Neuronal stem cell (in vitro differentiated cells): ENCODE results near the gene STX3.
"Not testable (repeated sequence)": the region's sequence is repeated elsewhere in the genome, so short reads cannot be mapped to it uniquely, and the experiment has no call there.

Source experiments
- DNase-seq: peaks from one replicate; pipeline ENCODE4 v3.0.0-alpha.2; 2013; ENCODE audit warnings: low spot score
- H2AFZ ChIP-seq: one replicate; pipeline ENCODE4 v1.6.1; 2013; ENCODE audit warnings: mild to moderate bottlenecking, low read length, inconsistent platforms
- H2AK5ac ChIP-seq: 2 replicates; pipeline ENCODE4 v1.6.1; 2013; ENCODE audit warnings: low read depth, mild to moderate bottlenecking, inconsistent platforms, low read length, moderate library complexity, mixed read lengths
- H2BK120ac ChIP-seq: 2 replicates; pipeline ENCODE4 v1.6.1; 2013; ENCODE audit warnings: low read depth, mild to moderate bottlenecking, inconsistent platforms, low read length, moderate library complexity, mixed read lengths
- H2BK12ac ChIP-seq: one replicate; pipeline ENCODE4 v1.6.1; 2013; ENCODE audit warnings: low read length, inconsistent platforms
- H2BK15ac ChIP-seq: 2 replicates; pipeline ENCODE4 v1.6.1; 2013; ENCODE audit warnings: mild to moderate bottlenecking, low read length, inconsistent platforms, mixed read lengths
- H2BK5ac ChIP-seq: one replicate; pipeline ENCODE4 v1.6.1; 2013; ENCODE audit warnings: inconsistent platforms, mild to moderate bottlenecking, low read length, moderate library complexity
- H3K14ac ChIP-seq: one replicate; pipeline ENCODE4 v1.6.1; 2013; ENCODE audit warnings: low read length, inconsistent platforms
- H3K18ac ChIP-seq: 2 replicates; pipeline ENCODE4 v1.6.1; 2013; ENCODE audit warnings: low read length, inconsistent platforms
- H3K23ac ChIP-seq: 2 replicates; pipeline ENCODE4 v1.6.1; 2013; ENCODE audit warnings: low read depth, mild to moderate bottlenecking, mixed read lengths, low read length, inconsistent platforms; ENCODE audit not compliant: poor library complexity
- H3K27ac ChIP-seq: replicated peaks from 3 replicates; pipeline ENCODE4 v1.5.1; 2013; ENCODE audit warnings: low read length, inconsistent platforms
- H3K27me3 ChIP-seq, 3 experiments: 2 replicates each; pipeline ENCODE4 v1.6.1; 2013; ENCODE audit warnings: low read length in 3 of 3, mild to moderate bottlenecking in 2 of 3, inconsistent platforms in 1 of 3, low read depth in 1 of 3, mixed read lengths in 1 of 3, moderate library complexity in 1 of 3; ENCODE audit not compliant: control insufficient read depth in 3 of 3, insufficient read depth in 3 of 3
- H3K36me3 ChIP-seq, 2 donors: replicated peaks in 1 of 2; 2 replicates each; pipeline ENCODE4 v1.6.1; 2013; ENCODE audit warnings: low read length in 2 of 2; ENCODE audit not compliant: control insufficient read depth in 2 of 2, insufficient read depth in 2 of 2
- H3K4ac ChIP-seq: 2 replicates; pipeline ENCODE4 v1.6.1; 2013; ENCODE audit warnings: inconsistent platforms, mild to moderate bottlenecking, low read length, moderate library complexity
- H3K4me1 ChIP-seq, 2 donors: 1 replicate in 1 of 2; 2 replicates in 1 of 2; pipeline ENCODE4 v1.6.1; 2013; ENCODE audit warnings: low read length in 2 of 2, low read depth in 1 of 2; ENCODE audit not compliant: control insufficient read depth in 2 of 2, insufficient read depth in 1 of 2
- H3K4me2 ChIP-seq: one replicate; pipeline ENCODE4 v1.6.1; 2013; ENCODE audit warnings: mild to moderate bottlenecking, low read length, inconsistent platforms; ENCODE audit not compliant: insufficient read depth, poor library complexity, severe bottlenecking
- H3K4me3 ChIP-seq, 2 donors: 2 replicates each; pipeline ENCODE4 v1.5.1; 2013; ENCODE audit warnings: low read length in 2 of 2, mild to moderate bottlenecking in 2 of 2, inconsistent platforms in 1 of 2, moderate library complexity in 1 of 2
- H3K79me1 ChIP-seq: one replicate; pipeline ENCODE4 v1.6.1; 2013; ENCODE audit warnings: low read depth, mild to moderate bottlenecking, inconsistent platforms, low read length, moderate library complexity
- H3K9ac ChIP-seq: one replicate; pipeline ENCODE4 v1.6.1; 2013; ENCODE audit warnings: mild to moderate bottlenecking, low read depth, low read length, inconsistent platforms; ENCODE audit not compliant: poor library complexity
- H3K9me3 ChIP-seq, 2 donors: replicated peaks in 1 of 2; 2 replicates each; pipeline versions ENCODE3 to v1.6.1; 2013; ENCODE audit warnings: low read length in 2 of 2, mild to moderate bottlenecking in 2 of 2, inconsistent platforms in 1 of 2, low read depth in 1 of 2, mixed read lengths in 1 of 2, moderate library complexity in 1 of 2; ENCODE audit not compliant: control insufficient read depth in 2 of 2, insufficient read depth in 1 of 2
- H4K8ac ChIP-seq: one replicate; pipeline ENCODE4 v1.6.1; 2013; ENCODE audit warnings: low read depth, mild to moderate bottlenecking, inconsistent platforms, low read length, moderate library complexity
- H4K91ac ChIP-seq: one replicate; pipeline ENCODE4 v1.6.1; 2013; ENCODE audit warnings: low read length, low read depth, mild to moderate bottlenecking, inconsistent platforms; ENCODE audit not compliant: poor library complexity
- WGBS, 2 donors: extraction: QIAGEN DNeasy Blood & Tissue Kit; methylation state at CpG; one replicate each; pipeline ENCODE4 v1.1.7; 2013; ENCODE audit warnings: missing lambda C conversion rate in 2 of 2, mixed read lengths in 1 of 2; ENCODE audit not compliant: insufficient read length in 2 of 2, insufficient replicate concordance in 1 of 2; ENCODE audit errors: extremely low coverage in 2 of 2; 5-methylcytosine and 5-hydroxymethylcytosine counted together

The STX3 gene

GRCh38 chr11:59847626-59848025 lies 92.5 kb downstream of the STX3 start:
- H3K18ac ChIP-seq = no peak overlapping the region
- H3K27me3 ChIP-seq = no peaks in the 10 kb centered on the region
- H2BK120ac ChIP-seq = no peak overlapping the region
- no peaks in the 10 kb centered on the region for H3K36me3 ChIP-seq
- H3K27ac ChIP-seq = no peak overlapping the region
- H3K9me3 ChIP-seq = no peaks in the 10 kb centered on the region
- H2BK5ac ChIP-seq = no peak overlapping the region
- H3K4me1 ChIP-seq = no peaks in the 10 kb centered on the region
- no peak overlapping the region for H3K4me2 ChIP-seq
- no peak overlapping the region for H4K8ac ChIP-seq
- H4K91ac ChIP-seq = no peak overlapping the region
- no peak overlapping the region for H2AK5ac ChIP-seq
- no CpG with 5 or more reads among the region's 3 CpGs for WGBS, 2 donors
- no peak overlapping the region for H3K4me3 ChIP-seq
- no peak overlapping the region for H3K9ac ChIP-seq
- no peak overlapping the region for H2AFZ ChIP-seq
- no peak overlapping the region for H2BK12ac ChIP-seq
- no peak overlapping the region for H3K4ac ChIP-seq
- H3K23ac ChIP-seq = no peak overlapping the region
- DNase-seq = no peak
- H3K79me1 ChIP-seq = no peaks in the 10 kb centered on the region
- H3K14ac ChIP-seq = no peak overlapping the region
- H2BK15ac ChIP-seq = no peak overlapping the region

DNA sequence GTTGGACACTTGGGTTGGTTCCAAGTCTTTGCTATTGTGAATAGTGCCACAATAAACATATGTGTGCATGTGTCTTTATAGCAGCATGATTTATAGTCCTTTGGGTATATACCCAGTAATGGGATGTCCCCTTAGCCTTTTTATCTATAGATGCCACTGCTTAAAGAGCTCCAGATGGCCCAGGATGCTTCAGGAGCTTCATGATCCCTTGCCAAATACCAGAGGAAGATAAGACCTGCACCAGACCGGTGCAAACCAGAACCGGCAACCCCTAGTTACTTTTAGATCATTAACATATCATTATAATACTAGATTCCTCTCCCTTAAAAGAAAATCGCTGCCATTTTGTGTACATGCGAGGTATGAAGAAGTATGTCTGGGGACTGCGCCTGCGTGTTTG lies 93.3 kb downstream of the STX3 start:
- not testable (repeated sequence) for H4K8ac ChIP-seq, H3K14ac ChIP-seq, H3K79me1 ChIP-seq, H3K4me1 ChIP-seq, H3K4ac ChIP-seq, H2AFZ ChIP-seq, H3K4me3 ChIP-seq, H3K23ac ChIP-seq, H3K18ac ChIP-seq, H3K9me3 ChIP-seq, H2BK120ac ChIP-seq, H2BK15ac ChIP-seq, H4K91ac ChIP-seq, H2BK5ac ChIP-seq, H3K9ac ChIP-seq, H3K27ac ChIP-seq, H3K36me3 ChIP-seq, H3K4me2 ChIP-seq, DNase-seq, H2AK5ac ChIP-seq, H2BK12ac ChIP-seq, H3K27me3 ChIP-seq
- no CpG with 5 or more reads among the region's 6 CpGs for WGBS, 2 donors

DNA sequence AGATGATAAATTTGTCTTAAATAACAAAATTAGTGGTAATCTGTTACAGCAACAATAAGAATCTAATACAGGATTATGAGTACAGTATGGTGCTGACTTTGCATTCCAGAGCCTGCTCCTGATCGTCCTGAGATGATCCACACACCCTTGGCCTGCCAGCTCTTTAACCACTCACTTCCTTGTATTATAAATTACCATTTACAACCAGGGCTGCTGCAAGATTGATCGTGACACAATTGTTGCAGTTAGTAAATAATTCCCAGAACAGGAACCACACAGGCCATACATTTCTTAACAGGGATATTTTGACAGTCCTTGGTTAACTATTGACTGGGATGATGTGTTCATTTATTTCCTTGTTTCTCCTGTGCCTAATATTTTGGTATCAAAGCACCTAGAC lies 94.0 kb downstream of the STX3 start:
- Histone ChIP-seq H3K4me2 (no peak overlapping the region), H4K91ac (no peak overlapping the region), H2BK5ac (no peak overlapping the region), H3K27ac (no peak overlapping the region), H3K4me1 (no peaks in the 10 kb centered on the region), H3K79me1 (no peaks in the 10 kb centered on the region), H3K4ac (no peak overlapping the region), H3K9me3 (no peaks in the 10 kb centered on the region), H2BK15ac (no peak overlapping the region), H3K9ac (no peak overlapping the region), H4K8ac (no peak overlapping the region), H3K27me3 (no peaks in the 10 kb centered on the region), H3K18ac (no peak overlapping the region), H3K36me3 (no peaks in the 10 kb centered on the region), H2AFZ (no peak overlapping the region), H3K4me3 (no peak overlapping the region), H2BK120ac (no peak overlapping the region), H2BK12ac (no peak overlapping the region), H3K14ac (no peak overlapping the region), H2AK5ac (no peak overlapping the region), H3K23ac (no peak overlapping the region)
- no CpG with 5 or more reads among the region's 2 CpGs for WGBS, 2 donors
- no peak for DNase-seq

GRCh38 chr11:59849551-59849950 lies 94.4 kb downstream of the STX3 start:
- H3K9ac ChIP-seq, H3K4me2 ChIP-seq, H3K9me3 ChIP-seq, H3K4me1 ChIP-seq, H2AFZ ChIP-seq, DNase-seq, H3K36me3 ChIP-seq, H2BK12ac ChIP-seq, H3K79me1 ChIP-seq, H4K8ac ChIP-seq, H4K91ac ChIP-seq, H2BK5ac ChIP-seq, H3K18ac ChIP-seq, H3K4ac ChIP-seq, H3K23ac ChIP-seq, H3K27ac ChIP-seq, H2BK15ac ChIP-seq, H3K4me3 ChIP-seq, H2BK120ac ChIP-seq, H3K27me3 ChIP-seq, H2AK5ac ChIP-seq, H3K14ac ChIP-seq: not testable (repeated sequence)
- no CpG with 5 or more reads among the region's 2 CpGs for WGBS, 2 donors
